Common myeloid progenitor, CD34-positive (primary cell): ENCODE measurements around the gene FAM229B.

ENCODE experiments used
- CTCF ChIA-PET: fragments of 350-600 bp; sonication (Branson Sonifier 250); formaldehyde crosslinking; loops from one replicate; lab custom pipeline; 2021; ENCODE audit warnings: antibody characterized with exemption; lab: Charles Lee
- POLR2A ChIA-PET: fragments of 350-600 bp; sonication (Branson Sonifier 250); formaldehyde crosslinking; loops from one replicate; lab custom pipeline; 2021; ENCODE audit warnings: antibody characterized with exemption; lab: Charles Lee
- DNase-seq, 3 donors: peaks; one replicate each; pipeline versions ENCODE4 v3.0.0 to v3.0.0-alpha.2; 2013
- H3K27ac ChIP-seq, 2 experiments: 1 replicate in 1 of 2; 2 replicates in 1 of 2; pipeline ENCODE4 v1.7.0; 2013; ENCODE audit warnings: inconsistent platforms in 2 of 2, low read length in 2 of 2, mild to moderate bottlenecking in 2 of 2, low read depth in 1 of 2, moderate library complexity in 1 of 2; ENCODE audit not compliant: severe bottlenecking in 2 of 2, insufficient read depth in 1 of 2, poor library complexity in 1 of 2
- H3K27me3 ChIP-seq, 5 experiments: replicated peaks in 2 of 5; 1 replicate in 3 of 5; 2 replicates in 2 of 5; pipeline versions ENCODE4 v1.6.1 to v1.7.0; 2013; ENCODE audit warnings: low read length in 4 of 5, mild to moderate bottlenecking in 2 of 5, moderate library complexity in 2 of 5, inconsistent platforms in 1 of 5; ENCODE audit not compliant: insufficient read depth in 5 of 5, control insufficient read depth in 4 of 5
- H3K36me3 ChIP-seq, 4 experiments: 1 replicate in 2 of 4; 2 replicates in 2 of 4; pipeline versions ENCODE4 v1.6.1 to v1.7.0; 2013; ENCODE audit warnings: low read length in 3 of 4, control low read depth in 1 of 4, mild to moderate bottlenecking in 1 of 4; ENCODE audit not compliant: control insufficient read depth in 4 of 4, insufficient read depth in 4 of 4
- H3K4me1 ChIP-seq, 4 experiments: 1 replicate in 3 of 4; 2 replicates in 1 of 4; pipeline versions ENCODE4 v1.6.1 to v1.7.1; 2013; ENCODE audit warnings: low read length in 3 of 4, mild to moderate bottlenecking in 3 of 4, control low read depth in 1 of 4, inconsistent platforms in 1 of 4, moderate library complexity in 1 of 4; ENCODE audit not compliant: control insufficient read depth in 4 of 4, insufficient read depth in 4 of 4; ENCODE audit errors: control extremely low read depth in 1 of 4
- H3K4me3 ChIP-seq, 7 experiments: 1 replicate in 4 of 7; 2 replicates in 3 of 7; pipeline versions ENCODE4 v1.5.1 to v1.7.0; 2013; ENCODE audit warnings: mild to moderate bottlenecking in 7 of 7, low read length in 6 of 7, moderate library complexity in 6 of 7, inconsistent platforms in 2 of 7, low read depth in 2 of 7, control low read depth in 1 of 7; ENCODE audit not compliant: insufficient read depth in 4 of 7, control insufficient read depth in 1 of 7; ENCODE audit errors: extremely low read depth in 1 of 7
- H3K9me3 ChIP-seq, 5 experiments: 1 replicate in 4 of 5; 2 replicates in 1 of 5; pipeline versions ENCODE4 v1.6.1 to v1.7.1; 2013; ENCODE audit warnings: low read length in 4 of 5, mild to moderate bottlenecking in 2 of 5, inconsistent platforms in 1 of 5, low read depth in 1 of 5, moderate library complexity in 1 of 5; ENCODE audit not compliant: control insufficient read depth in 4 of 5, insufficient read depth in 2 of 5; ENCODE audit errors: control extremely low read depth in 1 of 5
- WGBS: methylation state at CpG from one replicate; pipeline ENCODE4 v1.1.5; 2013; ENCODE audit not compliant: insufficient coverage; 5-methylcytosine and 5-hydroxymethylcytosine counted together

FAM229B gene

DNA sequence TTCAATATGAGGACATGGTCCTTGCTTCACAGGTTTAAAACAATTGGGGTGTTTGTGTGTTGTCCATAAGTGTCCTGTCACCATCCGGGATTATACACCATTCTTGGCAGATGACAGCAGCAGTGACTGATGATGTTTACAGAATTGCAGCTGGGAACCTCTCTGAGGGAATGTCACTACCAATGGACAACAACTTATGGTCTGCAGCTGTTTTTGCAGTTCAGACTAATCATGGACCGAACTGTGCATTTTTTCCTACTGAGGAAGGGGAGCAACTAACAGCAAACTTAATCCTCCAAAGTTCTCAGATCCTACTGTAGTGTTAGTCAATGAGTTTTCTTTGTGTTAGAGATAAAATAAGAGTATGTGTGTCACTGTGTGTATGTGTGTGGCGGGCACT lies 26.0 kb downstream of the FAM229B start:
- CTCF ChIA-PET = interaction anchor here (1.2 kb wide), 1 partner anchor 18 kb away, joined by 3 read pairs; no protein-coding TSS in a partner anchor
- Histone ChIP-seq H3K4me3 (no peak overlapping the region), H3K27ac (no peak overlapping the region), H3K36me3 (no peaks in the 10 kb centered on the region), H3K27me3 (no peaks in the 10 kb centered on the region), H3K9me3 (no peaks in the 10 kb centered on the region), H3K4me1 (peaks cover 2 to 11% (median 8%) of the 10 kb centered on the region in 4 experiments)
- POLR2A ChIA-PET = no interaction called here
- WGBS = 94% methylated on average over 2 of the region's 3 CpGs
- no peak for DNase-seq

GRCh38 chr6:112113918-112114317 lies 26.5 kb downstream of the FAM229B start:
- H3K27ac ChIP-seq = no peak overlapping the region
- H3K36me3 ChIP-seq = no peaks in the 10 kb centered on the region

DNA sequence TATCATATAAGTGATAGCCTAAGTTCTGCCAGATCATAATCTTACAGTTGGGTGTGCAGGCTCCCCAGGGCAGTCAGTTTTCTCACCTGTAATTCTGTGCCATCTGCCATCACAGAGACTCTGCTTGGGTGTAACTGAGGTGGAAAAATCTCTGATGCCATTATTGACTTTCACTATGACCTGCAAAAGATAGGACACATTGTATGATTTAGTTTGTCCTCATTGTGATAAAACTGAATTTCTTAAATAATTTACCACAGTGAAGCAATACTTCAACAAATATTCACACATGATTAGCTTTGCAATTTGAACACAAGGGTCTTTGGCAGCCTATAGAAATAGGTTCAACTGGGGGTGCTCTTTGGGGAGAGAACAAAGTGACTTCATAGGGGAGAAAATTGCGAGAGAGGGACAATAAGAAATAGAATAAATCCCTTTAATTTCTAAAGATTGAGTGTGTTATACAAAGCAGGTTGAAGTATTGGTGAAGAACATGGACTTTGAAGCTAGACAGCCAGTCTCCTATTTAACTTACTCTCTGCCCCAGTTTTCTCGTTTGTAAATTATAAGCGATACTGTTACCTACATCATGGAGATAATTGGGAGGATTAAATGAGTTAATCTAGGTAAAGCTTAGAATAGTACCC lies 27.3 kb downstream of the FAM229B start:
- no CpG with 5 or more reads among the region's 3 CpGs for WGBS
- POLR2A ChIA-PET = no interaction called here
- no peaks in the 10 kb centered on the region for H3K9me3 ChIP-seq
- peaks cover 2 to 11% (median 8%) of the 10 kb centered on the region in 4 experiments for H3K4me1 ChIP-seq
- no peaks in the 10 kb centered on the region for H3K36me3 ChIP-seq
- DNase-seq = no peak
- no peak overlapping the region for H3K4me3 ChIP-seq
- CTCF ChIA-PET = no interaction called here
- no peaks in the 10 kb centered on the region for H3K27me3 ChIP-seq
- no peak overlapping the region for H3K27ac ChIP-seq

More at GRCh38 chr6:112113918-112114317, 26.5 kb downstream of the FAM229B start:
- Histone ChIP-seq H3K9me3 (no peaks in the 10 kb centered on the region), H3K27me3 (no peaks in the 10 kb centered on the region), H3K4me1 (peaks cover 2 to 11% (median 8%) of the 10 kb centered on the region in 4 experiments), H3K4me3 (no peak overlapping the region)
- POLR2A ChIA-PET = no interaction called here
- CTCF ChIA-PET = interaction anchor here (1.2 kb wide), 1 partner anchor 17 kb away, joined by 3 read pairs; no protein-coding TSS in a partner anchor
- DNase-seq = no peak

DNA sequence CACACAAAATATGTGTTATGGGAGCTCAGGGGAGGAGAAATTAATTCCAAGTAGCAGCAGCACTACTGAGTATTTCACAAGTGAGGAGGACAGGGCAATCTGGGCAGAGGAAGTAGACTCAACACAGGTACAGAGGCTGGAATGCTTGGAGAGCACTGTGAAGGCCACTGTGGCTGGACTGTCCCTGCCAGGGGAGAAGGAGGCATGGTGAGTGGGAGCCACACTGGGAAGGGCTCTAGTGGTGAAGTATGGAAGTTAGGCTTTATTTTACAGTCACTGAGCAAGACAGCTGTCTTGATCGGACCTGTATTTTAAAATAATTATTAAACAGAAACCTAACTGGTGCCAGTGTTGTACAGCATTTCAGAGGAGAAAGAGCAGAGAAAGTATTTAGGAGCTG lies 28.8 kb downstream of the FAM229B start:
- WGBS = no CpG with 5 or more reads among the region's 1 CpG
- DNase-seq = no peak
- H3K4me1 ChIP-seq = peaks cover 2 to 11% (median 8%) of the 10 kb centered on the region in 4 experiments
- no peaks in the 10 kb centered on the region for H3K27me3 ChIP-seq
- ChIA-PET POLR2A (no interaction called here), CTCF (no interaction called here)
- no peak overlapping the region for H3K4me3 ChIP-seq
- H3K9me3 ChIP-seq = no peaks in the 10 kb centered on the region
- H3K36me3 ChIP-seq = no peaks in the 10 kb centered on the region
- H3K27ac ChIP-seq = no peak overlapping the region

DNA sequence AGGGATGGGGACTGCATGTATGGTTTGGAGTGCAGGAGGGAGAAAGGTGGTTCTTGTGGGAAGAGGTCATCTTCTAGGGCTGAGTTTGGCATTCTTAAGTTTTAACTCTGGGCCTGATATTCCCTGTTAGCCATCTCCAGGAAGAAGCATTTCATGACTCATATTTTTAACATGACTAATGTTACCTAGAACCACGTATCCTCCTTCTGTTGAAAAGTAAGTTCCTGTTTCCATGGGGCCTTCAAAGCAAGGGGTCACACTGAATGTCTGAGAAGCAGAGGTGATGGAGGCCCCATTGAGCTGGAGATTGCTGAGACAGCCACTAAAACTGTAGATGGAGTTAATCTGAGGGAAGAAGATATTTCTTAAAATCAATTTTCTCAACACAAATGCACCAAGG lies 30.2 kb downstream of the FAM229B start:
- Histone ChIP-seq H3K4me1 (peaks cover 2 to 11% (median 8%) of the 10 kb centered on the region in 4 experiments), H3K27ac (no peak overlapping the region), H3K9me3 (no peaks in the 10 kb centered on the region), H3K36me3 (no peaks in the 10 kb centered on the region), H3K27me3 (no peaks in the 10 kb centered on the region), H3K4me3 (no peak overlapping the region)
- ChIA-PET POLR2A (interaction anchor here (0.7 to 0.9 kb wide), 2 partner anchors 10 to 67 kb away, joined by 3 read pairs; no protein-coding TSS in a partner anchor), CTCF (interaction anchor here (0.8 kb wide), 1 partner anchor 33 kb away, joined by 3 read pairs; no protein-coding TSS in a partner anchor)
- peak; percentile 10 to 34 (median 25) for DNase-seq
- WGBS = 40% methylated on average over 1 of the region's 1 CpG

GRCh38 chr6:112118034-112118433 lies 30.6 kb downstream of the FAM229B start:
- no peak overlapping the region for H3K27ac ChIP-seq
- H3K36me3 ChIP-seq = no peaks in the 10 kb centered on the region
- CTCF ChIA-PET = interaction anchor here (0.8 kb wide), 1 partner anchor 33 kb away, joined by 3 read pairs; no protein-coding TSS in a partner anchor
- no peaks in the 10 kb centered on the region for H3K9me3 ChIP-seq
- no peak overlapping the region for H3K4me3 ChIP-seq
- POLR2A ChIA-PET = interaction anchor here (0.7 to 0.9 kb wide), 2 partner anchors 10 to 67 kb away, joined by 3 read pairs; no protein-coding TSS in a partner anchor
- DNase-seq = no peak
- H3K27me3 ChIP-seq = no peaks in the 10 kb centered on the region
- H3K4me1 ChIP-seq = peaks cover 2 to 11% (median 8%) of the 10 kb centered on the region in 4 experiments

DNA sequence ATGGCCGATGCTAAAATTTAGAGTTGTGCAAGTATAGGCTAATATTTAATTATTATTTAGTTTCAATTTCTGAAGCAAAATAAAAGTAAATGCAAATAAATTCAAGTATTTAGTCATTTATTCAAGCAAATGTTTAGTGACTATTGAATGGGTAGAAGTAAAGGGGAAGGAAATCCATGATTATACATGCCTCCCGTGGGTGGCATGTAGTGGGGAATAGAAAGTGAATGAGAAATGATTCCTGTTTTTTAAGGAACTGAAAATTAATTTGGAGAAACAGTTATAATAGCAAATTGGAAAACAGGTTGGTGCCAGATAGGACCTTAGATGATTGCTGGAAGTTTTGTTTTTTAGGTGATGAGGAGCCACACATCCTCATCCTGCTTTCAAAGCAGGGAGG lies 35.4 kb downstream of the FAM229B start:
- 0% methylated on average over 1 of the region's 2 CpGs for WGBS
- Histone ChIP-seq H3K4me1 (peaks cover 0 to 4% (median 1%) of the 10 kb centered on the region in 4 experiments), H3K27ac (no peak overlapping the region), H3K9me3 (no peaks in the 10 kb centered on the region), H3K4me3 (no peak overlapping the region), H3K36me3 (no peaks in the 10 kb centered on the region), H3K27me3 (no peaks in the 10 kb centered on the region)
- ChIA-PET CTCF (interaction anchor here (2.4 kb wide), 1 partner anchor 15 kb away, joined by 5 read pairs; no protein-coding TSS in a partner anchor), POLR2A (no interaction called here)
- DNase-seq = peak in 1 of 3 donors; percentile 2
